ENCODE data around the gene TAS1R1. TPM values are rescaled to one million over a fixed set of nuclear protein-coding genes. Genes with fewer than 3 reads are reported as not detected.

TAS1R1 gene
- total and polyA plus RNA-seq, 9 of the 15 experiments (the other 6 are each of a cell fraction or from before 2014, with no cell fraction given): 0.06 TPM; not detected in 8

GRCh38 chr1:6612641-6613360 is 57.7 kb downstream of the TAS1R1 start (continued):
- TF ChIP-seq ARID3A (IDR thresholded peaks at IDR 0.05; ENCODE audit: borderline replicate concordance, low read depth, low read length): no peak
- TF ChIP-seq ATF4 (CRISPR knock-in tag; IDR thresholded peaks at IDR 0.05): no peak
- no peak for TF ChIP-seq PRDM10 (IDR thresholded peaks at IDR 0.05; ENCODE audit: partially characterized antibody)
- TF ChIP-seq ZNF174 (CRISPR knock-in tag; IDR thresholded peaks at IDR 0.05): no peak
- TF ChIP-seq SP1 (CRISPR knock-in tag; IDR thresholded peaks at IDR 0.05): no peak
- TF ChIP-seq TCF7L2 (IDR thresholded peaks at IDR 0.05; ENCODE audit: low read depth, low read length): no peak
- TF ChIP-seq ZNF316 (IDR thresholded peaks at IDR 0.05): no peak
- TF ChIP-seq CGGBP1 (CRISPR knock-in tag; IDR thresholded peaks at IDR 0.05): no peak
- no peak; the same call in 1 of the 2 replicates for TF ChIP-seq ARID2 (IDR thresholded peaks at IDR 0.05)
- TF ChIP-seq SIX5 (IDR thresholded peaks at IDR 0.05; ENCODE audit: borderline replicate concordance in 1 of 2, insufficient read depth in 1 of 2, low read depth in 1 of 2, low read length in 2 of 2): no peak
- no peak for TF ChIP-seq CREB3 (tag; conservative IDR thresholded peaks at IDR 0.05; ENCODE audit: low read depth)
- TF ChIP-seq RB1 (IDR thresholded peaks at IDR 0.05; ENCODE audit: low read depth): peak; percentile 45
- TF ChIP-seq SIN3A (IDR thresholded peaks at IDR 0.05; ENCODE audit: borderline replicate concordance in 2 of 2, control insufficient read depth in 1 of 2, low read depth in 2 of 2, low read length in 2 of 2): peak; percentile 44 to 79; a peak in 2 of 4 replicates
- TF ChIP-seq ILF3 (IDR thresholded peaks at IDR 0.05; ENCODE audit: borderline replicate concordance): peak; percentile 66; the same call in 1 of the 2 replicates
- TF ChIP-seq SAFB (IDR thresholded peaks at IDR 0.05; ENCODE audit: borderline replicate concordance, low read depth, low read length): no peak
- no peak for TF ChIP-seq MAFF (IDR thresholded peaks at IDR 0.05; ENCODE audit: low read length)
- no peak for TF ChIP-seq BCL6 (CRISPR knock-in tag; IDR thresholded peaks at IDR 0.05)
- TF ChIP-seq TRIM25 (IDR thresholded peaks at IDR 0.05; ENCODE audit: borderline replicate concordance): no peak
